HG03108 (cell line): ENCODE data around the gene PDGFD.
A peak's percentile ranks its signal among the peaks of the same experiment; 100 is the strongest.

Source experiments
- ATAC-seq: cut with Tn5 transposase; IDR thresholded peaks from one replicate; pipeline ENCODE4 v1.9.1; 2021; ENCODE audit warnings: moderate library complexity; ENCODE audit not compliant: unreplicated experiment

PDGFD gene

GRCh38 chr11:104095791-104096190 is 68.2 kb downstream of the PDGFD start:
- ATAC-seq, result no peak

- ATAC-seq, result no peak
Measured at GRCh38 chr11:104094576-104094975, 69.4 kb downstream of the PDGFD start.

- no peak for ATAC-seq
Measured at GRCh38 chr11:104093426-104094280, 70.3 kb downstream of the PDGFD start.

DNA sequence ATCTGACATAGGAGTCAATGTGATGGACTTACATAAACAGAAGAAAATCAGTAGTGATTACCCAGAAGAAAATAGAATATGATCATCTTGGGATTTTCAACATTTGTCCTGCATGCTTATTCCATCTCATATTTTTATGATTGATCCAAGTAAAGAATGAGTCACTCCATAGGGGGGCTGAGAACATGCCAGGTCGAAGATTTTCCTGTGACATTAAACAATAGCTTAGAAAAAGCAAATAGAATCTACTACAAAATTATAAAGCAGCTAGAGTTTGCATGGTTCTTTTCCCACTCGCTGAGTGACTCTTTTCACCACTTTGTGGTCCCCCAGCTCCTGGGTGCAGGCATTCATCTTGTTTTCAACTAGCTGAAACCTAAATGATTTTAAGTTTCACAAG is 71.2 kb downstream of the PDGFD start:
- no peak for ATAC-seq

DNA sequence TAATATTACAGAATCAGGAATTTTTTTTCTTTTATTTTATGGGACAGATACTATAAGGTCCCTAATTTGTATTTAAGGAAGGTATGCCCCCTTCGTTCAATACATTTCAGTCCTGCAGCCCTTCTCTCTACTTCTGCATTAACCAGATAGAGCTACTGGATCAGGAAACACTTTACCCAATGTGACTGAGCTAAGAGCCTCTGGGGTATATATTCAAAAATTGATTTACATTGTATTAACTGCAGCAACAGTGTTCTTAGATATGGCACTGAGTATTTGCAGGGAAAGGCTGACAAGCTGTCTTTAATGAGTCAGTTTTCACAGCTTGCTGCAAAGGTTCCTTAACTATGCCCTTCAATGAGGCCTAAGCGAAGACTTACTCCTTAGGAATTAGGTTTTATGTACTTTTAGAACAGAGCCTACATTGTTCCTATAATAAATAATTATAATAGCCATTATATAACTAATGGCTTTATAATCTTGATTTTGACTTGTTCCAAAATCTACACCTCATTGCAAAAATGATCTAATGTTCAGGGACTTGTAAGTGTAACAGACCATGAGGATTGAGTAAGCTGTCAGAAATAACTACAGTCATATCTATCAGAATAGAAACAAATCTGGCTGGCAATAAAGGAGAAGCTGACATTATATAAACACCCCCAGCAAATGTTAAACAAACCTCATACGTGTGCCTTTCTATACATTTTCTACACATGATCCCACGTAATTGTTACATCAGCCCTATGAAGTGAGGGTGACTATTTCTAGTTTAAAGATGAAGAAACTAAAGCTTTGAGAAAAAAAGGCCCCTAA is 72.5 kb downstream of the PDGFD start:
- ATAC-seq, result no peak

GRCh38 chr11:104090767-104091166 is 73.2 kb downstream of the PDGFD start:
- ATAC-seq, result no peak

GRCh38 chr11:104089481-104089880 is 74.5 kb downstream of the PDGFD start:
- no peak for ATAC-seq

DNA sequence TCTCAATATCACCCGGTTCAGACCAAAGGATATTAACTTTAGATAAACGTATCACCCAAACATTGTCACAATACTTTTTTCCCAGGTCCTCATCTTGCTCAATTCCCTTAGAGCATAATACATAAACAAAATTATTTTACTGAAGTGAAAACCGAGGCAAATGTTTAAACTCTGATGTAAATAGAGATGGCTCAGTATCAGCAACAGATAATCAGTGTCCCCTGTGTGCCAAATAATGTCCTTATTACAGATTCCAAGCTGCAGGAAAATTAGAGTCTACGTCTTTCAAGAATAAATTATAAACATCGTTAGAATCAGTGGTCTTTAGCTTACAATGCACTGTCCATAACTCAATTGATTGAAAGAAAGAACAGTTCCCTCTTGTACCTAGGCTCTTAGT is 77.3 kb downstream of the PDGFD start:
- ATAC-seq, result no peak

DNA sequence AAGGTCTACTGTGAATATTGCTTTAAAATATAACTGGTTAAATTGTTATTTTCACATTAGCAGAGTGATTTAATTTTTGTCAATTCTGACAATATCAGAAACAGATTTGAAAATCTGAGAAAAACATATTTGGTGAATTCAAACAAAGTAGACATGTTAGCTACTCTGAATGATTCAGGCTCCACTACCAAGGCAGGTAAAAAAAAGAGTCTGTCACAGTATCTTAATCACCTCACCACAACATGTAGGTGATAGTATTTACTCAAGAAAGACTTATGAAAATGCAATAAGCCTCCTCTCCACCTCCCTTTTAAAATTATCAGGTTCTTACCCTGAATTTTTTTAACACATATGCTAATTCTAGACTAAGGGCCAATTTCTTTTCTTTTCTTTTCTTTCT is 85.0 kb downstream of the PDGFD start:
- no peak for ATAC-seq

GRCh38 chr11:104078245-104078644 is 85.7 kb downstream of the PDGFD start:
- no peak for ATAC-seq

DNA sequence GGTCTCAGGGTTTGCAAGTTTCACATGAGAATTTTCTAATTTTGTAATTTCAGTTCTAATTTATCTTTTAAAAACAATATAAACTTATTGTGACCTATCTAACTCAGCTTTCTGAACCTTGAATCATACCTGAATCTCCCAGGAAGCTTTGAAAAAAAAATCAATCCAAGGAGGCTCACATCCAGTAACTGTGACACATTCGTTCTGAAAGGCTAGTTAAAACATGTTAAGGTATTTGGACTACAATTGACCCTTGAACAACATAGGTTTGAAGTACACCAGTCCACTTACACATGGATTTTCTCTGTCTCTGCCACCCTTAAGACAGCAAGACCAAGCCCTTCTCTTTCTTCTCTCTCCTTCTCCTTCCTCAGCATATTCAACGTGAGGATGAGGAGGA is 87.5 kb downstream of the PDGFD start:
- ATAC-seq, result no peak

DNA sequence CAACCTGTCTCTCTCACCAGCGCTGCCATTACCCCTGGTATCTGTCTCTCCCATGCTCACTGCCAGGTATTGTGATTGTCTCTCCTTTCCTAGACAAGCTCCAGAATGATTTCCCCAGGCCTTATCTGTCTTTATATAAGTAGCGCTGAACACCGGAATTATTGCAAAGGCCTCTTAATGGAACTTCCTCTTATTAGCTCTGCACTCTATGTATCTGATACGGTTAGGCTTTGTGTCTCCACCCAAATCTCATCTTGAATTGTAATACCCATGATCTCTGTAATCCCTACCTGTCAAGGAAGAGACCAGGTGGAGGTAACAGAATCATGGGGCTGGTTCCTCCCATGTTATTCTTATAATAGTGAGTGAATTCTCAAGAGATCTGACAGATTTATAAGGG is 88.2 kb downstream of the PDGFD start:
- ATAC-seq, result no peak

DNA sequence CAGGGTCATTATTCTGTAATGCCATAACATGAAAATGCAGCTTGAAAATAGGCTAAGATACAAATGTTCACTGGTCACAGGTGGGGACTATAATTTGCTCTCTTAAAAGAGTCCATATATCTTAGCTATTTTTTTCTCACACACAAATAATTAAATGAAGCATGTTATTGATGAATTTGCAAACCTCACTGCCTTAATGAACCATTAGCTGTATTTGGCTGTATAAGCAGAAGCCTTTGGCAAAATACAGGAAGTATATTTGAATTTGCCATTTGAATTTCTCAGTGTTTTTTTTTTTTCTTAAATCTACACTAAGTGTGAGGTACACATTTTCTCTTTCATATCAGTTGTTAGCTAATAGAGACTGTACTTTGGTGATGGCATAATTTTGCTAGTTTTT is 88.9 kb downstream of the PDGFD start:
- ATAC-seq, result no peak

- ATAC-seq, result peak; percentile 49
Measured at GRCh38 chr11:104073950-104074705, 89.8 kb downstream of the PDGFD start.

GRCh38 chr11:104067534-104067933 is 96.4 kb downstream of the PDGFD start:
- ATAC-seq, result no peak

- no peak for ATAC-seq
Measured at GRCh38 chr11:104064034-104064630, 99.8 kb downstream of the PDGFD start.

DNA sequence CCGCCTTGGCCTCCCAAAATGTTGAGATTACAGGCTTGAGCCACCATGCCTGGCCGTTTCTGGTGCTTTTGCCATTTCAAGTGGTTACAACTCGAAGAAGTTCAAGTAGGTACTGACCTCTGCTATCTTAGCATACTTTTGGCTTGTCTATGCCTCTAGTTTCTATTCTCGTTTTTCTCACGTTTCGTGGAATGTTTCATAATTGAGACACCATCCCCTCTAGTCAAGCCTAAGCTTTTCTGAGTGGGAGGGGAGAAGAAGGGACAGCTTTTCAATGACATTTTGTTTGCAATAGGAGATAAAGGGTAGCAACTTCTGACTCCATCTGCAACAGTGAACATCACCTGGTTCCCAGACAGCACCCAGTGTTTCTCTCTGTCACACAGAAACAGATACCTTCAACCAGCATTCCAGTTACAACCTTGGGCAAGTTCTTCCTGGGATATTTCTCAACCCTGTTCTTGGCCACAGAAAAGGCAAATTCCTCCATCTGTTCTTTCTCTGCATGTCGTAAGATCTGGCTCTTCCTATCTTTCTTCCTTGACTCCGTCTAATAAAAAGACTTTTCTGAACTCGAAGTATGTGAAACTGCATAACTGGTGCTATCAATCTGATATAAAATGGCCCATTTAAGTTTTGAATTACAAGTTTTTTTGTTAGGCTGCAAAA is 102.0 kb downstream of the PDGFD start:
- ATAC-seq, result no peak

GRCh38 chr11:104060820-104061219 is 103.1 kb downstream of the PDGFD start:
- no peak for ATAC-seq

GRCh38 chr11:104060004-104060794 is 103.7 kb downstream of the PDGFD start:
- no peak for ATAC-seq

DNA sequence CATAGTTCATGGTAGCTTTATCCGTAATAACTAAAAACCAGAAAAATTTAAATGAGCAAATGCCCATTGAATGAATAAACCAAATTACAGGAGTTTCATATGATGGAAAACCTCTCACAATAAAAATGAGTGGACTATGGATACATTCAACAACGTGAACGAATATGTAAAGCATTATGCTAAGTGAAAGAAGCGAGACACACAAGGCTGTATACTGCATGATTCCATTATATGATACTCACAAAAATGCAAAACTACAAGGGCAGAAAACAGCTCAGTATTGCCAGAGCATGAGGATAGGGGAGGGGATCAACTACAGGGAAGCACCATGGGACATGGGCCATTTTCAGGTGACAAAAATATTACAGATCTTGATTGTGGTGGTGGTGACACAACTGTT is 105.3 kb downstream of the PDGFD start:
- no peak for ATAC-seq
